GM12874 (cell line): ENCODE results near the gene GABARAP.

ENCODE experiments used
- TF ChIP-seq, protein P1 (sequence below): IDR thresholded peaks from 2 replicates; pipeline ENCODE4 v1.5.1; 2011; ENCODE audit warnings: low read depth, mild to moderate bottlenecking, control low read depth, low read length, moderate library complexity; ENCODE audit not compliant: insufficient read depth

The GABARAP gene

DNA sequence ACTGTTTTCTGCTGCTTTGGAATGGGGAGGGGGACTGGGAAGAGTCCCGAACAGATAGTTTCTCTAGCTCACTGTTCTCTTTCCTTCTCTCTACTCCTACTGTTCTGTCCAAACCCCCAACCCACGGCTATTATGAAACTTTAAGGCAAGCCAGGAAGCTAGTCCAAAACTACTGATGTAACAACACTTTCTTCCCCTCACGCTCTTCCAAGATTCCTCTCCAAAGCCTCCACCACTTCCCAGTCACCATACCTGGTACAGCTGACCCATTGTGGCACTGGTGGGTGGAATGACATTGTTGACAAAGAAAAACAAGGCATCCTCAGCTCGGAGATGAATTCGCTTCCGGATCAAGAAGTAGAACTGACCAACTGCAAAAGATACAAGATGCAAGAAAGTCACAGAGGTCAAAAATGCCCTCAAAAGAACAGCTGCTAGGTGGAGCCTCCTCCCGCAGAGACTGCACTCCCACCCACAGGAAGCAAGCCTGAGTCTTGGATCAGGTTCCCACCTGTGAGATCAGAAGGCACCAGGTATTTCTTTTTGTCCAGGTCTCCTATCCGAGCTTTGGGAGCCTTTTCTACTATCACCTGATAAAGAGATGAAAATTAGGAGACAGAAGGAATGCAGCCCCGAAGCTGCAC, 1.0 kb downstream of the GABARAP start:
- TF ChIP-seq, protein P1, sequence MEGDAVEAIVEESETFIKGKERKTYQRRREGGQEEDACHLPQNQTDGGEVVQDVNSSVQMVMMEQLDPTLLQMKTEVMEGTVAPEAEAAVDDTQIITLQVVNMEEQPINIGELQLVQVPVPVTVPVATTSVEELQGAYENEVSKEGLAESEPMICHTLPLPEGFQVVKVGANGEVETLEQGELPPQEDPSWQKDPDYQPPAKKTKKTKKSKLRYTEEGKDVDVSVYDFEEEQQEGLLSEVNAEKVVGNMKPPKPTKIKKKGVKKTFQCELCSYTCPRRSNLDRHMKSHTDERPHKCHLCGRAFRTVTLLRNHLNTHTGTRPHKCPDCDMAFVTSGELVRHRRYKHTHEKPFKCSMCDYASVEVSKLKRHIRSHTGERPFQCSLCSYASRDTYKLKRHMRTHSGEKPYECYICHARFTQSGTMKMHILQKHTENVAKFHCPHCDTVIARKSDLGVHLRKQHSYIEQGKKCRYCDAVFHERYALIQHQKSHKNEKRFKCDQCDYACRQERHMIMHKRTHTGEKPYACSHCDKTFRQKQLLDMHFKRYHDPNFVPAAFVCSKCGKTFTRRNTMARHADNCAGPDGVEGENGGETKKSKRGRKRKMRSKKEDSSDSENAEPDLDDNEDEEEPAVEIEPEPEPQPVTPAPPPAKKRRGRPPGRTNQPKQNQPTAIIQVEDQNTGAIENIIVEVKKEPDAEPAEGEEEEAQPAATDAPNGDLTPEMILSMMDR, result no peak

DNA sequence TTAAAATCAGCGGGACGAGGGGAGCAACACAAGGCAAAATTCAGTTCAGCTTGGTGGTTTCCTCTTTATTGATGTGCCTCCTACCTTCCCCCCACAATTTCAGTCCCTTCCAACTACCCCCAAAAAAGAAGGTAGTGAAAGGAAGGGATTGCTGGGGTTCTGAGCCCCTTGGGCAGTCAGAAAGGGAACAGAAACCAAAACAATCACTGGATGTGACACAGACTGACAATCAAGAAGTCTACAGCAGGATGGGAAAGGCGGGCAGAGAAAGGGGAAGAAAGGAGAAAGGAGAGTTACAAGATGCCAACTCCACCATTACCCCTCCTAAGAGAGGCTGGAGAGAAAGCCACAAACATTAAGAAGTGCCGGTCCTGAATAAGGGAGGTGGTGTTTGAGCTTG, 1.9 kb downstream of the GABARAP start:
- TF ChIP-seq, protein P1, result no peak

DNA sequence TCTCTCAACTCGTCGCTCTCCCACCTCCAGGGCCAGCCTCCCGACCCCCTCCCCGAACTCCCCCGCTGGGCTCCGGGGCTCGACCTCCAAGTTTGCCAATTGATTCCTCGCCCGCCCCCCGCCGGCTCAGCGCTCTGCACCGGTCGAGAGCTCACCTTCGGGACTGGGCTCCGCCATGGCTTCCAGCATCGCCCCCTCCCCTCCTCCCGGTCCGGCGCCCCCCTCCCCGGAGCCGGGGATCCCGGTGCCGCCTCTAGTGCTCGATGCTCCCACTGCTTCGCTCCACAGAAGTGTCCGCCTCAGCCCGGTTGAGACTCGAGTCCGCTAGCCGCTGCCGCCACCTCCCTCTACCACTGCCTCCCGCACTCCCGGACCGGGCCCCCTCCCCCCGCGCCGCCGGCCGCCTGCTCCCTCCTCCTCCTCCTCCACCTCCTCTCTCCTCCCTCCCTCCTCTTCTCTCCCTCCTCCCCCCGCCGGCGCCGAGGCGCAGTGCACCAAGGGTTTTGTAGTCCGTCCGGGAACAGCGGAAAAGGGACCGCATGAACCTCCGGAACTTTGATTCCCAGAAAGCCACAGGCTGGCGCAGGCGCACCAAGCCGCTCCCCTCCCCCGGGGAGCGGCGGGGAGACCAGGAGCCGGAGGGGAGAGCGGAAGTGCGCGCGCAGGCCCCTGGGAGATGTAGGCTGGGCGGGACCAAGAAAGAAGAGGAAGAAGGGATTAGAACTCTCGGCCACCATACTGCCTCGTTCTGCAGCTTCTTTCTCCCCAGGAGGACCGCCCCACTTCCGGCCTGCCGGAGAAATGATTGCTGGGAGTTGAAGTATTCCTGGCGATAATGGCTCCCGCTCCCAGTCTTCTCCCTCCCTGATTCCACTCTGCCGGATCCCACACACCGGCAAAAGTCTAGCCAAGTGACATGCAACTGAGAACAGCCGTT, 2.9 kb downstream of the GABARAP start, which contains the start of gene PHF23:
PHF23 (minus strand) TSS at position 367 of the 937 bp plus-strand sequence; CDS start at position 189, 178 bp downstream.
- TF ChIP-seq, protein P1, result no peak

DNA sequence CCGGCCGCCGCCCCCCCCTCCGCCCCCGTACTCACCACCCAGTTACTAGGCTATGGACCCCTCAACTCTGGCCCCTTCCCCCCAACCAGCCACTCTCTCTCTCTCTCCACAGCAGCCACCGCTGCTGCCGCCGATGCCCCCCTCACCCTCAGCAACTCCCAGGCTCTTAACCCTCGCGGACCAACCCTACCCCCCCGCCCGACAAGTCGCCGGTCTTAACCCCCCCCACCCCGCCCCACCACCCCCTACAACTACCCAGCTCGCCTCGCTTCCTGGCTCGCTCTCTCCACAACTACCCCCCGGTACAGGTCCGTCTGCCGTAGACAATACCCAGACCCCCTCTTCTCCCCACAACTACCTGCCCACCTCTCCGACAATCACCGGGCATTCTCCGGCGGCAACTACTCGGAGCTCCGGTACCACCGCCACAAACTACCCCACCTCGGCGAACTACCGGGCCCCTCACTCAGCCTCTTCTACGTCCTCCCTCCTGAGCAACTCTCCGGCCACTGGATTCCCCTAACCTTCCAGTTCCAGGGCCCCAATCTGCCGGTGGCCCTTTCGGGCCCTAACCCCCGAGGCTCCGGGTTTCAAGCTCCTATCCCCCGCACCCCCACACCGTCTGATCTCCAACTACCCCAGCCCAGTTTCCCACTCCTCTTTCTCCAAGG, 3.7 kb downstream of the GABARAP start:
- TF ChIP-seq, protein P1, result no peak

DNA sequence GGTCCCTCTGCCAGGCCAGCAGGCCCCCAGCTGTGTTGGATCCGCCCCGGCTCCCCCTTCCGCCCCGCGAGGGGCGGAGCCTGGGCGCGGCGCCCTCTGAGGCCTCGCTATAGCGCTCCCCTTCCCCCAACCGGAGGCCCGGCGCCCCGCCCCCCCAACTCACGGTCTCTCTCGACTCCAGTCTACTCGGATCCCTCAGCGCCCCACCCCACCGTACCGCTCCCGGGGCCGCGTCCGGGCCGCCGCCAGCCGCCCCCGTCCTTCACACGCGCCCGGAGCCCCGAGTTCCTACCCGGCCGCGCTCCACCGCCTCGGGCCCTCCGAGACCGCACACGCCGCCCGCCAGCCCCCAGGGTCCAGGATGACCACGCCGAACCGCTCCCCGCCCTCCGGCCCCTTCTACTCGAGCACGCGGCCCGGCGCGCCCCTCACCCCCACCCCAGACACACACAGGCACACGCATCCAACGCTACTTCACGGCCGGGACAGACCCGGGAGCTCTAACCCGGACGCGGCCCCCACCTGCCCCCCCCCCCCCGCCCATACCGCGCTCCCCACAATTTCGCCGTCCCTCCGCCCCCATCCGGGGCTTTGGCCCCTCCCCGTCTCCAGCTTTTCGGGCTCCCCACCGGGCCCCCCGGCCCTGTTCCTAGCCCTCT, 4.4 kb downstream of the GABARAP start:
- TF ChIP-seq, protein P1, result no peak

DNA sequence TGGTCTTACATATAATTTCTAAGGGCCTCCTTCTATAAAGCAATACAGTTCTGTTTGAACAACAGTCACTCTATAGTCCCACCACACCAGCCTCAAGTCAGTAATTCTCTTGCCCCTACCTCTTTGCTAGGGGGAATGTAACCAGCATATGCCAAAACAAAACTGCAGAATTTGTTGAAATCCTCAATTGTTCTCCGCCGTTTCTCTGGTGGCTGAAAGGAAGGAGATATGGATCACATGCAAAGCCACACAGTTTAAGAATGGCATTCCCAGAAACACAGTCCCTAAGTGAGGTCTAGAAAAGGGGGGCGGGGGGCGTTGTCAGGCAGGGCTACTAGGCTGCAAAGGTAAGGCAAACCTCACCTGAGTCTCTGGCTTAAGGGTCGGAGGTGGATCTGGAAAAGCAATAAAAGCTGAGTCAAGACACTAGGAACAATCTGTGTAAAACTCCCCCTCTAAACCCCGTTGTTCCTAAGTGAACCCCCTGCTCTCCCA, 4.9 kb downstream of the GABARAP start:
- TF ChIP-seq, protein P1, result no peak
